Measurements from ENCODE around the gene TDRD7.

Gene TDRD7

DNA sequence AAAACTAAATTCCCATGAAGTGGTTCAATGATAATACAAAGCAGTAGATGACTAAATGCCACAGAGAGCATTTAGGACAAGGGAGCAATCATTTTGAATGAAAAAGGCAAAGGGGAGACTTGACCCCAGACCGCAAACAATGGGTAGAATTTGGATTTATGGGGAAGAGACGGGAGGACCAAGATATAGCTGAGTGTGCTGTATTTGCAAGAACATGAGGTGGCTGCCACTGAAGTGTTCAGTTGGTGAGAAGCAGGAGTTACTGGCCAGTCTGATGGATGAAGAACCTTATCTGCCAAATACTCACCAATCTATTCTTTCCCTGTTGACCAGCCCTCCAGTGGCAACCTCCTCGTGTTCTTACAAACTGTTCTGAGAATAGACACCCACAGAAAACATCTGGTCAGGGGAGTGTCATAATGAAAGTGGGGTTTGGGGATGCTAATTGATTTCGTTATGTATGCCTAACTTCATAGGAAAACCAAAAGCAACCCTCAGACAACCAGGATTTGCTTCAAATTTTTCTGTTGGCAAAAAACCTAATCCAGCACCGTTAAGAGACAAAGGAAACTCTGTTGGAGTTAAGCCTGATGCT, 19.8 kb downstream of the TDRD7 start:
- DNase-seq (ENCODE audit: extremely low spot score) = no peak
- POLR2A ChIA-PET = no interaction called here
- no peak for TF ChIP-seq NFRKB (IDR thresholded peaks at IDR 0.05)
- no peak for TF ChIP-seq BHLHE40 (IDR thresholded peaks at IDR 0.05; ENCODE audit: borderline replicate concordance)
- TF ChIP-seq ZNF384 (IDR thresholded peaks at IDR 0.05) = no peak
- TF ChIP-seq SP1 (IDR thresholded peaks at IDR 0.05) = no peak
- TF ChIP-seq TARDBP (IDR thresholded peaks at IDR 0.05) = no peak
- no peak for TF ChIP-seq L3MBTL2 (conservative IDR thresholded peaks at IDR 0.05)
- TF ChIP-seq, protein P1, sequence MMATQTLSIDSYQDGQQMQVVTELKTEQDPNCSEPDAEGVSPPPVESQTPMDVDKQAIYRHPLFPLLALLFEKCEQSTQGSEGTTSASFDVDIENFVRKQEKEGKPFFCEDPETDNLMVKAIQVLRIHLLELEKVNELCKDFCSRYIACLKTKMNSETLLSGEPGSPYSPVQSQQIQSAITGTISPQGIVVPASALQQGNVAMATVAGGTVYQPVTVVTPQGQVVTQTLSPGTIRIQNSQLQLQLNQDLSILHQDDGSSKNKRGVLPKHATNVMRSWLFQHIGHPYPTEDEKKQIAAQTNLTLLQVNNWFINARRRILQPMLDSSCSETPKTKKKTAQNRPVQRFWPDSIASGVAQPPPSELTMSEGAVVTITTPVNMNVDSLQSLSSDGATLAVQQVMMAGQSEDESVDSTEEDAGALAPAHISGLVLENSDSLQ (IDR thresholded peaks at IDR 0.05) = no peak
- no peak for TF ChIP-seq HDGF (IDR thresholded peaks at IDR 0.05; ENCODE audit: borderline replicate concordance)
- no peak for TF ChIP-seq LEF1 (IDR thresholded peaks at IDR 0.05; ENCODE audit: borderline replicate concordance)
- TF ChIP-seq ELF4 (IDR thresholded peaks at IDR 0.05) = no peak
- no peak for TF ChIP-seq ARNT (IDR thresholded peaks at IDR 0.05)
- TF ChIP-seq CTBP1 (IDR thresholded peaks at IDR 0.05; ENCODE audit: borderline replicate concordance) = no peak
- no peak for TF ChIP-seq FOXA1 (IDR thresholded peaks at IDR 0.05)
- TF ChIP-seq FOXM1 (IDR thresholded peaks at IDR 0.05; ENCODE audit: borderline replicate concordance) = no peak
- no peak for TF ChIP-seq SUZ12 (IDR thresholded peaks at IDR 0.05)
- no peak for TF ChIP-seq FOXK2 (IDR thresholded peaks at IDR 0.05)
- CTCF ChIA-PET = interaction anchor here (0.6 kb wide), 1 partner anchor 10 kb away, joined by 5 read pairs; no protein-coding TSS in a partner anchor

DNA sequence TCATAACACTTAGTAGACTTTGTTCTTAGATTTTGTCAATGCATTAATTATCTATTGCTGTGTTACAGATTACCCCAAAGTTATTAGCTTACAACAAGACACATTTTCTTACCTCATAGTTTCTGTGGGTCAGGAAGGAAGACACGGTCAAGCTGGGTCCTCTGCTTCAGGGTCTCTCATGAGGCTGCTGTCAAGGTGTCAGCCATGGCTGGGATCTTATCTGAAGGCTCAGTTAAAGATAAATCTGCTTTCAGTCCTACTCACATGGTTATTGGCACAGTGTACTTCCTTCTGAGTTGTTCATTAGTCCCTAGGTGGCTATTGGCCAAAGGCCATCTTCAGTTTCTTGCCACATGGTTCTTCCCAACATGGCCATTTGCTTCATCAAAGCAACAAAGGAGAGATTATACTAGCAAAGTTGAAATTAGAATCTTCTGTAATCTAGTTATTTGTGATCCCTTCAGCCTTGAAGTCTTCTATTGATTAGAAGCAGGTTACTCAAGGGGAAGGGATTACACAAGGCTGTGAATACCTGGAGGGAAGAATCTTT, 25.2 kb downstream of the TDRD7 start:
- no peak for TF ChIP-seq LEF1 (IDR thresholded peaks at IDR 0.05; ENCODE audit: borderline replicate concordance)
- no peak for TF ChIP-seq FOXA1 (IDR thresholded peaks at IDR 0.05)
- no peak for DNase-seq (ENCODE audit: extremely low spot score)
- CTCF ChIA-PET = no interaction called here
- POLR2A ChIA-PET = interaction anchor here (0.7 kb wide), 1 partner anchor 49 kb away, joined by 3 read pairs; no protein-coding TSS in a partner anchor

- CTCF ChIA-PET = no interaction called here
- DNase-seq (ENCODE audit: extremely low spot score) = no peak
Measured at GRCh38 chr9:97438257-97438656, 26.4 kb downstream of the TDRD7 start.

GRCh38 chr9:97438666-97439065, 26.8 kb downstream of the TDRD7 start:
- DNase-seq (ENCODE audit: extremely low spot score) = no peak
- ChIA-PET POLR2A (no interaction called here), CTCF (no interaction called here)
- no peak for TF ChIP-seq NFRKB (IDR thresholded peaks at IDR 0.05)
- no peak for TF ChIP-seq SP1 (IDR thresholded peaks at IDR 0.05)
- TF ChIP-seq FOXK2 (IDR thresholded peaks at IDR 0.05) = no peak
- no peak for TF ChIP-seq ELF4 (IDR thresholded peaks at IDR 0.05)
- TF ChIP-seq, protein P1 (IDR thresholded peaks at IDR 0.05) = no peak
- no peak for TF ChIP-seq HDGF (IDR thresholded peaks at IDR 0.05; ENCODE audit: borderline replicate concordance)
- no peak for TF ChIP-seq SUZ12 (IDR thresholded peaks at IDR 0.05)
- no peak for TF ChIP-seq TARDBP (IDR thresholded peaks at IDR 0.05)
- no peak for TF ChIP-seq CTBP1 (IDR thresholded peaks at IDR 0.05; ENCODE audit: borderline replicate concordance)
- TF ChIP-seq ZNF384 (IDR thresholded peaks at IDR 0.05) = no peak
- TF ChIP-seq L3MBTL2 (conservative IDR thresholded peaks at IDR 0.05) = no peak
- no peak for TF ChIP-seq BHLHE40 (IDR thresholded peaks at IDR 0.05; ENCODE audit: borderline replicate concordance)
- TF ChIP-seq FOXM1 (IDR thresholded peaks at IDR 0.05; ENCODE audit: borderline replicate concordance) = no peak
- TF ChIP-seq LEF1 (IDR thresholded peaks at IDR 0.05; ENCODE audit: borderline replicate concordance) = no peak
- no peak for TF ChIP-seq ARNT (IDR thresholded peaks at IDR 0.05)

More at GRCh38 chr9:97438257-97438656, 26.4 kb downstream of the TDRD7 start:
- POLR2A ChIA-PET = no interaction called here
- TF ChIP-seq LEF1 (IDR thresholded peaks at IDR 0.05; ENCODE audit: borderline replicate concordance) (no peak), NFRKB (IDR thresholded peaks at IDR 0.05) (no peak), BHLHE40 (IDR thresholded peaks at IDR 0.05; ENCODE audit: borderline replicate concordance) (no peak), SUZ12 (IDR thresholded peaks at IDR 0.05) (no peak), ZNF384 (IDR thresholded peaks at IDR 0.05) (no peak), SP1 (IDR thresholded peaks at IDR 0.05) (no peak), L3MBTL2 (conservative IDR thresholded peaks at IDR 0.05) (no peak), TARDBP (IDR thresholded peaks at IDR 0.05) (no peak)

DNA sequence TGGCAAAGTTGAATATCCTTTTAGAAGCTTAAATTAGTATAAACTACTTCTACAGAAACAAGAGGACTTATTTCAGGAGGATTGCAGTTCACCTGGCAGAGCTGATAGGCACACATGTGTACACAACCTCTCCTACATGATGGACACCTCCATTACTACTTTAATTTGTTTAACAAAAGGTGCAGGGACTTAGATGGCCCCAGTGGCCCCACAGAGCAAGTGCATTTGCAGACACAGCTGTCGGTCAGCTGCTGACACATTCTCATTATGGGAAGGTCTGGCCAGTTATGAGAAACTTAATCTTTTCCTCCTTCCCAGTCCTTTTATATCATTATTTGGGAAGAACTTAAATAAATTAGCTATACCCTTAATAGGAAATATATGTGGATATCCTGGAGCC, 28.3 kb downstream of the TDRD7 start:
- no peak for DNase-seq (ENCODE audit: extremely low spot score)
- no peak for TF ChIP-seq L3MBTL2 (conservative IDR thresholded peaks at IDR 0.05)
- ChIA-PET CTCF (no interaction called here), POLR2A (no interaction called here)

DNA sequence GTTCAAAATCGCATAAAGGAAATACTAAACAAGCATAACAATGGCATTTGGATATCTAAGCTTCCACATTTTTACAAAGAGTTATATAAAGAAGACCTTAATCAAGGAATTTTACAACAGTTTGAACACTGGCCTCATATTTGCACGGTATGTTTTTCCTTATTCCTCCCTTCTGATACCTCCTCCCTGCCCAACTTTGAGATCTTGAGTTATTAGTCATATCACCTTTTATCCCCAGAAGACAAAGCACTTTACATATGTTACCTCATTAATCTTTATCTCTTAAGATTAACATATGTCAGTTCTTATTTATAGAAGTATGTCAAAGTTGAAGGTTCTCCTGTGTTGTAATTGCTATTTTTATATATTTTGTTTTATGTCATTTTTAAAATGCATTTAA, 29.8 kb downstream of the TDRD7 start:
- CTCF ChIA-PET = no interaction called here
- POLR2A ChIA-PET = no interaction called here
- TF ChIP-seq ELF4 (IDR thresholded peaks at IDR 0.05) (no peak), FOXA1 (IDR thresholded peaks at IDR 0.05) (no peak)
- DNase-seq (ENCODE audit: extremely low spot score) = no peak

- no peak for TF ChIP-seq NFRKB (IDR thresholded peaks at IDR 0.05)
- TF ChIP-seq, protein P1 (IDR thresholded peaks at IDR 0.05) = no peak
- no peak for TF ChIP-seq CTBP1 (IDR thresholded peaks at IDR 0.05; ENCODE audit: borderline replicate concordance)
- TF ChIP-seq FOXK2 (IDR thresholded peaks at IDR 0.05) = no peak
- TF ChIP-seq SUZ12 (IDR thresholded peaks at IDR 0.05) = no peak
- no peak for TF ChIP-seq L3MBTL2 (conservative IDR thresholded peaks at IDR 0.05)
- no peak for TF ChIP-seq LEF1 (IDR thresholded peaks at IDR 0.05; ENCODE audit: borderline replicate concordance)
- TF ChIP-seq SP1 (IDR thresholded peaks at IDR 0.05) = no peak
- no peak for TF ChIP-seq TARDBP (IDR thresholded peaks at IDR 0.05)
- no peak for TF ChIP-seq BHLHE40 (IDR thresholded peaks at IDR 0.05; ENCODE audit: borderline replicate concordance)
- no peak for TF ChIP-seq ARNT (IDR thresholded peaks at IDR 0.05)
- TF ChIP-seq HDGF (IDR thresholded peaks at IDR 0.05; ENCODE audit: borderline replicate concordance) = no peak
- TF ChIP-seq ZNF384 (IDR thresholded peaks at IDR 0.05) = no peak
- no peak for TF ChIP-seq FOXM1 (IDR thresholded peaks at IDR 0.05; ENCODE audit: borderline replicate concordance)
- no peak for TF ChIP-seq ELF4 (IDR thresholded peaks at IDR 0.05)
- TF ChIP-seq FOXA1 (IDR thresholded peaks at IDR 0.05) = no peak
- POLR2A ChIA-PET = no interaction called here
- CTCF ChIA-PET = interaction anchor here (0.7 to 1.2 kb wide), 3 partner anchors 14 to 1022 kb away, joined by 3 to 4 read pairs (median 4); no protein-coding TSS in a partner anchor
- no peak for DNase-seq (ENCODE audit: extremely low spot score)
Measured at GRCh38 chr9:97445119-97445701, 33.3 kb downstream of the TDRD7 start.
